A549 (cell line): Measurements from ENCODE around the gene ATG4B.

Source experiments
- CBX8 ChIP-seq: fragments of 200-600 bp; sonication (generic); IDR thresholded peaks from 2 replicates; pipeline ENCODE4 v1.6.1; 2016
- CTCF ChIP-seq: fragments of >200 bp; sonication (Bioruptor Twin); formaldehyde crosslinking; IDR thresholded peaks from 3 replicates; pipeline ENCODE4 v1.5.1; 2016
- EP300 ChIP-seq, 2 experiments: fragments of >200 bp; sonication (Bioruptor Twin); formaldehyde crosslinking; IDR thresholded peaks; 2 replicates in 1 of 2; 3 replicates in 1 of 2; pipeline ENCODE4 v1.6.1; 2016 to 2017
- ESRRA ChIP-seq: fragments of 150-350 bp; IDR thresholded peaks from 2 replicates; pipeline ENCODE4 v1.6.1; 2014; ENCODE audit warnings: mild to moderate bottlenecking, low read length, borderline replicate concordance
- FOSL2 ChIP-seq, 2 experiments: fragments of 450-650 bp in 1 of 2; fragments of >200 bp in 1 of 2; sonication (Bioruptor Twin) in 1 of 2; formaldehyde crosslinking; IDR thresholded peaks; 2 replicates each; pipeline versions ENCODE4 v1.5.0 to v1.6.1; 2016 to 2020; ENCODE audit warnings: mild to moderate bottlenecking in 1 of 2, moderate library complexity in 1 of 2
- JUNB ChIP-seq: fragments of >200 bp; sonication (Bioruptor Twin); formaldehyde crosslinking; IDR thresholded peaks from 2 replicates; pipeline ENCODE4 v1.6.1; 2016
- MAX ChIP-seq: IDR thresholded peaks from 2 replicates; pipeline ENCODE4 v1.6.1; 2012
- POLR2A ChIP-seq: IDR thresholded peaks from 2 replicates; pipeline ENCODE4 v1.6.1; 2012; ENCODE audit warnings: mild to moderate bottlenecking, low read length
- SMC3 ChIP-seq: fragments of >200 bp; sonication (Bioruptor Twin); formaldehyde crosslinking; IDR thresholded peaks from 3 replicates; pipeline ENCODE4 v1.6.1; 2018; ENCODE audit warnings: inconsistent platforms
- TFCP2L1 ChIP-seq: fragments of 250-450 bp; sonication (Bioruptor Pico); IDR thresholded peaks from 2 replicates; pipeline ENCODE4 v1.5.0; 2021; ENCODE audit warnings: mild to moderate bottlenecking
- TF ChIP-seq, protein P1 (sequence below): fragments of 250-450 bp; sonication (Bioruptor Pico); IDR thresholded peaks from 2 replicates; pipeline ENCODE4 v1.5.0; 2021; ENCODE audit warnings: mild to moderate bottlenecking, moderate library complexity, borderline replicate concordance

DNA sequence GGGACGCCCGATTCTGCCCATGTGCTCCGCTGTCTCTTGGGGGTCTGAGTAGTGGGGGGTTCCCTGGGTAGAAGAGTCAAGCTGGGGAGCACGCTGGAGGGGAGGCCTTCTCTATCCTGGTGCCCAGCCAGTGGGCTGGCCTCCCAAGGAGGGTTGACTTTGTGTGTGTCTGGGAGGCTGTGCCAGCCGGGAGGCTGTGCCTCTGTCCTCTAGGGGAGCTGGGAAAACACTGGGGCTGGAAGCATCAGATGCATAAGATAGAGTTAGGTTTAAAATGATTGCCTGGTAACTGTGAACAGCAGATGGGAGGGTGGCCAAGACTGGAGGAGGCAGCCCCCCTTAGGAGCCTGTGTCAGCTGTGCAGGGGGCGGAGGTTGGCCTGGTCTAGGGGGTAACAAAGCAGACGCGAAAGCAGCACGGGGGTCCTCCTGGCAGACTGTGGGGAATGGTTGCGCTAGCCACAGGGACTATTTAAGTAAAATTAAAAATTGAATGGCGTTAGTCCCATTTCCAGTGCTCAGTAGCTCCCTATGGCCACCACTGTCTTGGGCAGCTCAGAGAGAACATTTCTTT lies 65.6 kb downstream of the ATG4B start:
- TF ChIP-seq ESRRA (no peak), SMC3 (no peak), POLR2A (no peak), CTCF (no peak), JUNB (no peak), TFCP2L1 (CRISPR knock-in tag) (no peak), FOSL2 (IDR thresholded peaks at IDR 0.05) (no peak), FOSL2 (CRISPR knock-in tag; IDR thresholded peaks at IDR 0.05) (no peak), CBX8 (no peak), MAX (no peak; the same call in 1 of the 2 replicates), EP300 (IDR thresholded peaks at IDR 0.05) (no peak)
- TF ChIP-seq, protein P1, sequence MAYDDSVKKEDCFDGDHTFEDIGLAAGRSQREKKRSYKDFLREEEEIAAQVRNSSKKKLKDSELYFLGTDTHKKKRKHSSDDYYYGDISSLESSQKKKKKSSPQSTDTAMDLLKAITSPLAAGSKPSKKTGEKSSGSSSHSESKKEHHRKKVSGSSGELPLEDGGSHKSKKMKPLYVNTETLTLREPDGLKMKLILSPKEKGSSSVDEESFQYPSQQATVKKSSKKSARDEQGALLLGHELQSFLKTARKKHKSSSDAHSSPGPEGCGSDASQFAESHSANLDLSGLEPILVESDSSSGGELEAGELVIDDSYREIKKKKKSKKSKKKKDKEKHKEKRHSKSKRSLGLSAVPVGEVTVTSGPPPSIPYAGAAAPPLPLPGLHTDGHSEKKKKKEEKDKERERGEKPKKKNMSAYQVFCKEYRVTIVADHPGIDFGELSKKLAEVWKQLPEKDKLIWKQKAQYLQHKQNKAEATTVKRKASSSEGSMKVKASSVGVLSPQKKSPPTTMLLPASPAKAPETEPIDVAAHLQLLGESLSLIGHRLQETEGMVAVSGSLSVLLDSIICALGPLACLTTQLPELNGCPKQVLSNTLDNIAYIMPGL (CRISPR knock-in tag): no peak
